GM18499 (cell line): Measurements from ENCODE around the gene MLEC.
A peak's percentile ranks its signal among the peaks of the same experiment; 100 is the strongest.

ENCODE experiments used
- ATAC-seq: cut with Tn5 transposase; IDR thresholded peaks from one replicate; pipeline ENCODE4 v1.9.1; 2021; ENCODE audit warnings: moderate number of reproducible peaks; ENCODE audit not compliant: insufficient read depth, unreplicated experiment

The MLEC gene

GRCh38 chr12:120686690-120687577 lies at the start of gene MLEC:
MLEC (plus strand) TSS chr12:120687149; CDS start chr12:120687297, 148 bp downstream.
- ATAC-seq = peak; percentile 35

- ATAC-seq = no peak
Observed at GRCh38 chr12:120639771-120640721, 46.9 kb upstream of the MLEC start, which contains the start of gene CABP1. CABP1 (plus strand) TSS chr12:120640626; CDS start chr12:120640686, 60 bp downstream.

- no peak for ATAC-seq
Observed at GRCh38 chr12:120640861-120641833, 45.8 kb upstream of the MLEC start.

- no peak for ATAC-seq
Observed at GRCh38 chr12:120642121-120642520, 44.8 kb upstream of the MLEC start.

GRCh38 chr12:120642826-120643225 lies 44.1 kb upstream of the MLEC start:
- ATAC-seq = no peak

GRCh38 chr12:120643574-120643973 lies 43.4 kb upstream of the MLEC start:
- no peak for ATAC-seq

- no peak for ATAC-seq
Observed at GRCh38 chr12:120646044-120646443, 40.9 kb upstream of the MLEC start.

- no peak for ATAC-seq
Observed at GRCh38 chr12:120647375-120647755, 39.6 kb upstream of the MLEC start.

- no peak for ATAC-seq
Observed at GRCh38 chr12:120649442-120650232, 37.3 kb upstream of the MLEC start.

GRCh38 chr12:120650233-120650690 lies 36.7 kb upstream of the MLEC start:
- no peak for ATAC-seq

GRCh38 chr12:120651821-120652220 lies 35.1 kb upstream of the MLEC start:
- ATAC-seq = no peak

- ATAC-seq = no peak
Observed at GRCh38 chr12:120652656-120653435, 34.1 kb upstream of the MLEC start.

GRCh38 chr12:120653611-120654010 lies 33.3 kb upstream of the MLEC start:
- no peak for ATAC-seq

GRCh38 chr12:120654656-120655055 lies 32.3 kb upstream of the MLEC start:
- no peak for ATAC-seq

GRCh38 chr12:120656008-120656407 lies 30.9 kb upstream of the MLEC start:
- no peak for ATAC-seq

- ATAC-seq = no peak
Observed at GRCh38 chr12:120658286-120659150, 28.4 kb upstream of the MLEC start.

GRCh38 chr12:120659151-120659525 lies 27.8 kb upstream of the MLEC start:
- ATAC-seq = no peak
